Lower lobe of right lung (tissue), 2 donors: ENCODE results near the gene MNX1. TPM values are rescaled to one million over a fixed set of nuclear protein-coding genes. Genes with fewer than 3 reads are reported as not detected.

Experiments
- ATAC-seq, 2 donors: fragments of 200-7000 bp; cut with Tn5 transposase; one replicate each; pipeline ENCODE4 v1.9.1; 2020 to 2022; ENCODE audit warnings: mild to moderate bottlenecking in 2 of 2, moderate library complexity in 2 of 2
- DNase-seq: peaks from one replicate; pipeline ENCODE4 v3.0.0-alpha.2; 2020
- H3K27ac ChIP-seq: fragments of 200-600 bp; one replicate; pipeline ENCODE4 v1.8.0; 2022
- H3K27me3 ChIP-seq: fragments of 200-600 bp; one replicate; pipeline ENCODE4 v1.8.0; 2022; ENCODE audit warnings: low read depth
- H3K36me3 ChIP-seq: fragments of 200-600 bp; one replicate; pipeline ENCODE4 v1.8.0; 2022; ENCODE audit warnings: mild to moderate bottlenecking
- H3K4me1 ChIP-seq: fragments of 200-600 bp; one replicate; pipeline ENCODE4 v1.8.0; 2022
- H3K4me3 ChIP-seq: fragments of 200-600 bp; one replicate; pipeline ENCODE4 v1.8.0; 2022; ENCODE audit warnings: mild to moderate bottlenecking
- H3K9me3 ChIP-seq: fragments of 200-600 bp; one replicate; pipeline ENCODE4 v1.8.0; 2022
- intact Hi-C: fragments of 100-400 bp; cut with DNase I; formaldehyde crosslinking; loops from one replicate; pipeline ENCODE4 v1.11.0; 2022
- total RNA-seq: library from RNA; stranded (reverse); fragmentation: NEBNext Ultra II Directional; extraction: Animal tissue kit (Norgen Biotek cat#: 25700); gene quantifications from one replicate; pipeline ENCODE4 v1.2.1, GENCODE V29; 2021
- TF ChIP-seq, protein P1 (sequence below): fragments of 200-600 bp; IDR thresholded peaks from one replicate; pipeline ENCODE4 v1.8.0; 2022; ENCODE audit warnings: antibody characterized with exemption, mild to moderate bottlenecking
- donor health status: DM: no; HTN: yes; CAD: no; lungs with severe emphysema.

MNX1 gene
- total RNA-seq, 1 donor from 2014 or later: 0.74 TPM

DNA sequence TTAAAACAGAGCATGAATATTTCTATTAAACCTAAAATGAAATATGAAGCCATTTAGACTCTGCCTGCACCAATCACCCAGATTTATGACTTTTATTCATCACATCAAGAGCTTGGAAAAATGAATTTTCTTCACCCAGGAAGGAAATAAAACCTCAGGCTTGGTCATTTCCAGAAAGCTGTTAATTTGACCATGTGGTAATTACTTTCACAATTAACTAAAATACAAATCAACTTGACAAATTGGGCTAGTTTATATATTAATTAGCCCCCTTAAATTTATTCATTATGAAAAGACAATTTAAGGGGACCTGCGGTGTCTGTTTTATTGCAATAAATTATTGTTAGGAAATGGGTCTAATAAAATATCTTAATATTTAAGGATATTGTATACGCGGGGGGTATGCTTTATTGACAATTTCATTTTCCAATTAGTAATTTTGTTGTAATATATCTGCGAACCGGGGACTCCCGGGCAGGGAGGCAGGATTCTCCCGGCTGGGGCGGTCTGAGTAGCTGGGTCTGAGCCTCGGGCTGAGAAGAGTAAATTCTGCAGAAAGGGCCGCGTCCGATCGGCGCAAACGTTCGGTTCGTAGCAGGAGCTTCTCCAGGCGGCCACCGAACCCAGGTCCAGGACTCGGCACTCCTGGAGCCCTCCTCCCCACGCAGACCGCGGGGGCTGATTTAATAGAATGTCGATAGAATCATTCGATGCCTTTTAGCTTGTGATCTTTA lies 9.4 kb upstream of the MNX1 start:
- Histone ChIP-seq H3K4me1 (peaks cover 13% of the 10 kb centered on the region), H3K36me3 (no peaks in the 10 kb centered on the region)
- intact Hi-C loops: no loop called here

GRCh38 chr7:157018997-157019608 lies 8.6 kb upstream of the MNX1 start:
- H3K27ac ChIP-seq: no peak overlapping the region
- H3K36me3 ChIP-seq: no peaks in the 10 kb centered on the region
- H3K9me3 ChIP-seq: no peaks in the 10 kb centered on the region
- ATAC-seq (no peak), DNase-seq (no peak)
- TF ChIP-seq, protein P1, sequence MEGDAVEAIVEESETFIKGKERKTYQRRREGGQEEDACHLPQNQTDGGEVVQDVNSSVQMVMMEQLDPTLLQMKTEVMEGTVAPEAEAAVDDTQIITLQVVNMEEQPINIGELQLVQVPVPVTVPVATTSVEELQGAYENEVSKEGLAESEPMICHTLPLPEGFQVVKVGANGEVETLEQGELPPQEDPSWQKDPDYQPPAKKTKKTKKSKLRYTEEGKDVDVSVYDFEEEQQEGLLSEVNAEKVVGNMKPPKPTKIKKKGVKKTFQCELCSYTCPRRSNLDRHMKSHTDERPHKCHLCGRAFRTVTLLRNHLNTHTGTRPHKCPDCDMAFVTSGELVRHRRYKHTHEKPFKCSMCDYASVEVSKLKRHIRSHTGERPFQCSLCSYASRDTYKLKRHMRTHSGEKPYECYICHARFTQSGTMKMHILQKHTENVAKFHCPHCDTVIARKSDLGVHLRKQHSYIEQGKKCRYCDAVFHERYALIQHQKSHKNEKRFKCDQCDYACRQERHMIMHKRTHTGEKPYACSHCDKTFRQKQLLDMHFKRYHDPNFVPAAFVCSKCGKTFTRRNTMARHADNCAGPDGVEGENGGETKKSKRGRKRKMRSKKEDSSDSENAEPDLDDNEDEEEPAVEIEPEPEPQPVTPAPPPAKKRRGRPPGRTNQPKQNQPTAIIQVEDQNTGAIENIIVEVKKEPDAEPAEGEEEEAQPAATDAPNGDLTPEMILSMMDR: no peak
- H3K4me3 ChIP-seq: no peak overlapping the region
- intact Hi-C loops: no loop called here
- H3K27me3 ChIP-seq: peaks cover 100% of the 10 kb centered on the region
- peaks cover 13% of the 10 kb centered on the region for H3K4me1 ChIP-seq

More for the DNA sequence above, 9.4 kb upstream of the MNX1 start:
- ATAC-seq (no peak), DNase-seq (no peak)
- TF ChIP-seq, protein P1: no peak
- peaks cover 100% of the 10 kb centered on the region for H3K27me3 ChIP-seq
- no peak overlapping the region for H3K27ac ChIP-seq
- H3K4me3 ChIP-seq: no peak overlapping the region
- no peaks in the 10 kb centered on the region for H3K9me3 ChIP-seq

DNA sequence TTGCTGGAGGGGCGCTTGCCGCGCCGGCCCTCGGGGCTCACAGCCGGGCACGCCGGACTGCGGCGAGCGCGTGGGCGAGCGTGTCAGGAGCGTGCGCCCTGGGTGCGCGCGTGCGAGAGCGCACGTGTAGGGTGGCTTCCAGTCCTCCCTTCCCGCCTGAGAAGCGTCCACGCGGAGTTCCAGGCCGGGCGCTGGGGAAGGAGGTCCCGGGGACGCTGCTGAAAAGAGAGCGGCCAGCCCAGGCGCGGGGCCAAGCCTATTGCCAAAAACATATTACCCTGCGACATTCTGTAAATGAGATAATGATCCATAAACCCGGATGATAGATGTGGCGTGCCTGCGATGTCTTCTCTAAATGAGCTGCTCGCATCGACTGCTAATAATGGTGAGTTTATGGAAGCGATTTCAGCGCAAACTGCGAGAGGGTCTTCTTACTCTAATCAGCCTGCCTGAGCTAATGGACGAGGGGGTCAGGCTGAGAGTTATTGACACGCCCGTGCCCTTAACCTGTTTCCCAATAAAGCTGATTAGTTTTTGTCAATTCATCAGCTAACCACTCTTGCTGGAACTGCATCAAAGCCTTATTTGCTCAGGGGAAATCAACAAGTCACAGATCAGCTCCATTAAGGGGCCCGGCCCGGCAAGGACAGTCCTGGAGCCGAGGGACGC lies 8.0 kb upstream of the MNX1 start:
- Histone ChIP-seq H3K27ac (no peak overlapping the region), H3K9me3 (no peaks in the 10 kb centered on the region), H3K4me1 (peaks cover 13% of the 10 kb centered on the region), H3K4me3 (no peak overlapping the region), H3K36me3 (no peaks in the 10 kb centered on the region), H3K27me3 (peaks cover 100% of the 10 kb centered on the region)
- no peak for DNase-seq
- ATAC-seq: no peak
- TF ChIP-seq, protein P1: no peak
- intact Hi-C loops: no loop called here

- H3K4me3 ChIP-seq: no peak overlapping the region
- intact Hi-C loops: no loop called here
- peaks cover 98% of the 10 kb centered on the region for H3K27me3 ChIP-seq
- H3K9me3 ChIP-seq: no peaks in the 10 kb centered on the region
- ATAC-seq: no peak
- H3K4me1 ChIP-seq: peaks cover 13% of the 10 kb centered on the region
- H3K27ac ChIP-seq: no peak overlapping the region
- DNase-seq: no peak
- TF ChIP-seq, protein P1: no peak
- no peaks in the 10 kb centered on the region for H3K36me3 ChIP-seq
Measured at GRCh38 chr7:157017603-157018327, 7.3 kb upstream of the MNX1 start.

DNA sequence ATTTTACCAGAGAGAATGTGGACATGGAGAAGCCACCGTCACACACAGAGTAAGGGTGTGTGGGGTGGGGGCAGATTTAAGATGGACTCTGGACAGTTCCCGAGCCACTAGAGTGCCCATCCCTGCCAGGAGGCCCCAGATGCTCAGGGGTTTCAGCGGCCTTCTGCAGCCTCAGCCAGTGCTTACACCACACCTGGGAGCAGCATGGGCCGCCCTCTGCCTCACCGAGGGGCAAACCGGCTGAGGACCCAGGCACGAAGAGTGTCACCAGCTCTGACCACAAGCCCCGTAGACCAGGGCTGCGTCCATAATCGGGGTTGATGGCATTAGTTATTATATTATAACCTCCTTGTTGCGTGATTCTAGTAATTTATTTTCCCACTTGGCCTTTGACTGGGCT lies 6.7 kb upstream of the MNX1 start:
- ATAC-seq (no peak), DNase-seq (no peak)
- Histone ChIP-seq H3K27ac (no peak overlapping the region), H3K27me3 (peaks cover 98% of the 10 kb centered on the region), H3K4me1 (peaks cover 13% of the 10 kb centered on the region), H3K4me3 (no peak overlapping the region), H3K9me3 (no peaks in the 10 kb centered on the region), H3K36me3 (no peaks in the 10 kb centered on the region)
- TF ChIP-seq, protein P1: no peak
- intact Hi-C loops: no loop called here
